ENCODE measurements around the gene MUS81.

The MUS81 gene

DNA sequence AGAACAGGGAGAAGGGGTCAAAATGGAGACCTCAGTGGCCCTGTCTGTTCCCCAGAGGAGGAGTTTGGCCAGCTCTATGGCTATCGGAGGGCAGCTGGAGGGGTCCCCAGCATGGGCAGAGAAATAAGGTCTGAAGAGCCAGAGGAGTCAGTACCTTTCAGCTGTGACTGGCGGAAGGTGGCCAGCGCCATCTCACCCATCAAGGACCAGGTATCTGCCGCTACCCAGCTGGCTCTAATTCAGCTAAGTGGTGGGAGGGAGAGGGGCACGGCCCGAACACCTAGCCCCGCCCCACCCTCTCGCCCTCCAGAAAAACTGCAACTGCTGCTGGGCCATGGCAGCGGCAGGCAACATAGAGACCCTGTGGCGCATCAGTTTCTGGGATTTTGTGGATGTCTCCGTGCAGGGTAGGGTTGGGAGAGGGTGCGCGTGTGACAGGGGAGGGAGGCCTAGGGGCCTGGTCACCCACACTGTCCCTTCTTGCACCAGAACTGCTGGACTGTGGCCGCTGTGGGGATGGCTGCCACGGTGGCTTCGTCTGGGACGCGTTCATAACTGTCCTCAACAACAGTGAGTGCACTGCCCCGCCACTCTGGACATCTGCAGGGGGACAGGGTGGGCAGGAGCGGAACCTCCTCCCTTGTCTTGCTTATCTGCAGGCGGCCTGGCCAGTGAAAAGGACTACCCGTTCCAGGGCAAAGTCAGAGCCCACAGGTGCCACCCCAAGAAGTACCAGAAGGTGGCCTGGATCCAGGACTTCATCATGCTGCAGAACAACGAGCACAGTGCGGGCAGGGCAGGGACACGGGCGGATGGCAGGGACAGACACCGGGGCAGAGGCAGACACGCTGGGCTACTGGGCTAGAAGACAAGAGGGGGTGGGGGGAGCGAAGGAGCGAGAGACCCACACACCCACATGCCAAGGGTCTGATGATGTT lies 22.2 kb downstream of the MUS81 start:
- H3K4me1 Mint-ChIP-seq (ENCODE audit: low read depth in 2 of 2), result peaks cover 60 to 62% of the 10 kb centered on the region in 2 donors
- no peaks in the 10 kb centered on the region for H3K27me3 Mint-ChIP-seq
- H3K4me3 Mint-ChIP-seq, result peak overlapping the region; percentile 53 to 88
- H3K36me3 Mint-ChIP-seq (ENCODE audit: insufficient read depth), result peaks cover 30% of the 10 kb centered on the region
- no peak for DNase-seq
- ATAC-seq (replicated peaks), result no peak
- peak overlapping the region; percentile 31 to 92 for H3K27ac Mint-ChIP-seq
- no peaks in the 10 kb centered on the region for H3K9me3 Mint-ChIP-seq

- peak overlapping the region in 1 of 2 donors; percentile 31 for H3K27ac Mint-ChIP-seq
- no peaks in the 10 kb centered on the region for H3K27me3 Mint-ChIP-seq
- DNase-seq (no peak), ATAC-seq (replicated peaks) (no peak)
- peaks cover 37% of the 10 kb centered on the region for H3K36me3 Mint-ChIP-seq (ENCODE audit: insufficient read depth)
- H3K9me3 Mint-ChIP-seq, result no peaks in the 10 kb centered on the region
- H3K4me1 Mint-ChIP-seq (ENCODE audit: low read depth in 2 of 2), result peaks cover 62 to 64% of the 10 kb centered on the region in 2 donors
- H3K4me3 Mint-ChIP-seq, result no peak overlapping the region
These were observed 23.0 kb downstream of the MUS81 start for GRCh38 chr11:65883058-65883761.

- no peak for ATAC-seq (replicated peaks)
- no peak overlapping the region for H3K4me3 Mint-ChIP-seq
- DNase-seq, result no peak
- peaks cover 41% of the 10 kb centered on the region for H3K36me3 Mint-ChIP-seq (ENCODE audit: insufficient read depth)
- no peaks in the 10 kb centered on the region for H3K9me3 Mint-ChIP-seq
- no peaks in the 10 kb centered on the region for H3K27me3 Mint-ChIP-seq
- H3K27ac Mint-ChIP-seq, result peak overlapping the region; percentile 76 to 87
- peaks cover 62 to 63% of the 10 kb centered on the region in 2 donors for H3K4me1 Mint-ChIP-seq (ENCODE audit: low read depth in 2 of 2)
These were observed 23.8 kb downstream of the MUS81 start for GRCh38 chr11:65883786-65884715.

DNA sequence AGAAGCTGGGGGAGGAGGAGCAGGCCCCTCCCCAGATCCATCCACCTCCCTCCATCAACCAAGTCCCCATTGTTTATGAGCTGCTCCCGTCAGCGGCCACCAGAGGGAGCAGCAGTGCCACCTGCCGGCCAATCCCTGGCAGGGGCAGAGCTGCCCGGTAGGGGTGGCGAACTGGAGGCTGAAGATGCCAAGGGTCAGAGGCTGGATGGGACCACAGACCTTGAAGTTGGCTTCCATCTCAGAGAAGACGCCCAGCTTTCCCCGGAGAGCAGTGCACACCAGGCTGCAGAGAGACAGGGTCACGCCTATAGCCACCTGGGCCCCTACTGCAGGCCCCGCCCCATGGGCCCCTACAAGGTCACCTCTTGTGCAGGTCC lies 24.5 kb downstream of the MUS81 start:
- Mint-ChIP-seq H3K4me3 (no peak overlapping the region), H3K27ac (peak overlapping the region; percentile 76 to 87), H3K36me3 (ENCODE audit: insufficient read depth) (peaks cover 41% of the 10 kb centered on the region), H3K27me3 (no peaks in the 10 kb centered on the region), H3K4me1 (ENCODE audit: low read depth in 2 of 2) (peaks cover 62 to 64% of the 10 kb centered on the region in 2 donors), H3K9me3 (no peaks in the 10 kb centered on the region)
- peak; percentile 75 to 80 (median 78) for DNase-seq
- ATAC-seq (replicated peaks), result peak; percentile 50

DNA sequence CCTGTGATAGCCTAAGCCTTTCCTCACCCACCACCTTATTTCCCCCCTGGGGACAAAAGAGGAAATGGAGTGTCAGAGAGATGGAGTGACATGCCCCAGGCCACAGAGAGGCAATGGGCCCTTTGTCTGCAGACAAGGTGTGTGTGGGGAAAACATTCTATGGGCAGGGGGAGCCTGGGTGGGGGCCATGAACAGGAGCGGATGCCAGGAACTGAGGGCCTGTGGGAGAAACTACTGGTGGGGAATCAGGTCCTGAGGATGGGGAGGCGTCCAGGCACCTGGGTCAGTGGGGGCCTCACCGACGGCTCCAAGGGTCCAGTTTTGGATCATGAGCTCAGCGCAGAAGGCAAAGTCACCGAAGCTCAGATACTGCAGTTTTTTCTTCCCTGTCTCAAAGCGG lies 25.0 kb downstream of the MUS81 start:
- no peak for DNase-seq
- no peaks in the 10 kb centered on the region for H3K9me3 Mint-ChIP-seq
- H3K27me3 Mint-ChIP-seq, result no peaks in the 10 kb centered on the region
- H3K36me3 Mint-ChIP-seq (ENCODE audit: insufficient read depth), result peaks cover 41% of the 10 kb centered on the region
- no peak for ATAC-seq (replicated peaks)
- peaks cover 64 to 66% of the 10 kb centered on the region in 2 donors for H3K4me1 Mint-ChIP-seq (ENCODE audit: low read depth in 2 of 2)
- H3K4me3 Mint-ChIP-seq, result no peak overlapping the region
- H3K27ac Mint-ChIP-seq, result peak overlapping the region; percentile 76 to 87

- Mint-ChIP-seq H3K4me1 (ENCODE audit: low read depth in 2 of 2) (peaks cover 58 to 60% of the 10 kb centered on the region in 2 donors), H3K36me3 (ENCODE audit: insufficient read depth) (peaks cover 37% of the 10 kb centered on the region), H3K27me3 (no peaks in the 10 kb centered on the region), H3K4me3 (no peak overlapping the region), H3K9me3 (no peaks in the 10 kb centered on the region), H3K27ac (peak overlapping the region in 1 of 2 donors; percentile 90)
- no peak for DNase-seq
- ATAC-seq (replicated peaks), result no peak
These were observed 25.7 kb downstream of the MUS81 start for GRCh38 chr11:65885808-65886536.

DNA sequence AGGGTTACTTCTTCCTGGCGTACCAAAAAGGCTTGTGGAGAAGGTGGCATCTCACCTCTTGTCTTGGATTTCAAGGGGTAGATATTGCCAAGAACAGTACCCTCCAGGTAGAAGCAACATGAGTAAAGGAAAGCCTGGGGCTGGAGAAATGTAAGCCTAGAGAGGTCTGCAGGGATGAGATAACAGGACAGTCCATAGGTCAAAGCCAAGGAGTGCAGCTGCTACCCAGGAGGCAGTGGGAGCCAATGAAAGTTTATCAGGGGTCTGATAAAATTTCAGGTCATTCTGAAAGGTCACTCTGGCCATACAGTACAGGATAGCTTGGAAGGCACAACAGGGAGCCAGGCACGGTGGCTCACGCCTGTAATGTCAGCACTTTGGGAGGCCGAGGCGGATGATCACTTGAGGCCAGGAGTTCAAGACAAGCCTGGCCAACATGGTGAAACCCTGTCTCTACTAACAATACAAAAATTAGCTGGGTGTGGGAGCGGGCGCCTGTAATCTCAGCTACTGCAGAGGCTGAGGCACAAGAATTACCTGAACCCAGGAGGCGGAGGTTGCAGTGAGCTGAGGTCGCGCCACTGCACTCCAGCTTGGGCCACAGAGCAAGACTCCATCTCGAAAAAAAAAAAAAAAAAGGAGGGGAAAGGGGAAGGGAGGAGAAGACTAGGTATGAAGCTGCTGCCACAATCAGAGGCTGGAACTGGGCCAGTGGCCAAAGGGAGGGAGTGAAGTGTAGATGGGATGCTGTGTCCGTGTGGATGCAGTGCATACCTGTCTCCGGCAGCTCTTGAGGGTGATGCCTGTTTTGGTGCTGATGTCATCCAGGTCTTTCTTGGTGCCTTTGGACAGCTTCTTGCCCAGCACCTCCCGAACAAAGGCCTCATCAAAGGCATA lies 26.8 kb downstream of the MUS81 start:
- Mint-ChIP-seq H3K27ac (peak overlapping the region; percentile 90 to 92), H3K27me3 (no peaks in the 10 kb centered on the region), H3K4me3 (peak overlapping the region; percentile 89 to 93), H3K9me3 (no peaks in the 10 kb centered on the region), H3K4me1 (ENCODE audit: low read depth in 2 of 2) (peaks cover 54 to 56% of the 10 kb centered on the region in 2 donors), H3K36me3 (ENCODE audit: insufficient read depth) (peaks cover 37% of the 10 kb centered on the region)
- ATAC-seq (replicated peaks) (no peak), DNase-seq (no peak)

DNA sequence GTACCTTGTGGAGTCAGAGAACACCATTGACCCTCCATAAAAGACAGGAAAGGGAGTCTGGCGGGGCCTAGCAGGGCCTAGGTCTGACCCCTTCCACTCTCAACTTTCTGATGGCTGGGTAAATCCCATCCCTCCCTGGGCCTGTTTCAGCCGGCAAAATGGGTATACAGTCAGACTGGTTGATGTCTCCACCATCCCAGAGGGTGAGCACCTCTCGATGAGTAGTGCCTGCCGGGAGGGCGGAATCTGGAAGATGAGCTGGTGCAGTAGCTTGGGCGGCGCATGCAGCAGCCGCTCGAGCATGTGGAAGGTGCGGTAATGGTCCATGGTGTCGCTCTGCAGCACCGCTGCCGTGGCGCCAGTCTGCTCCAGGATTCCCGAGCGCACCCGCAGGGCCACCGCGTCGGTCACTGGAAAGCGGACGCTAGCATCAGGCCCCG lies 27.5 kb downstream of the MUS81 start:
- DNase-seq (no peak), ATAC-seq (replicated peaks) (no peak)
- Mint-ChIP-seq H3K27me3 (no peaks in the 10 kb centered on the region), H3K9me3 (no peaks in the 10 kb centered on the region), H3K36me3 (ENCODE audit: insufficient read depth) (peaks cover 42% of the 10 kb centered on the region), H3K27ac (peak overlapping the region; percentile 90 to 92), H3K4me1 (ENCODE audit: low read depth in 2 of 2) (peaks cover 61 to 63% of the 10 kb centered on the region in 2 donors), H3K4me3 (peak overlapping the region; percentile 89 to 93)

- no peaks in the 10 kb centered on the region for H3K9me3 Mint-ChIP-seq
- H3K4me1 Mint-ChIP-seq (ENCODE audit: low read depth in 2 of 2), result peaks cover 62 to 64% of the 10 kb centered on the region in 2 donors
- peaks cover 41% of the 10 kb centered on the region for H3K36me3 Mint-ChIP-seq (ENCODE audit: insufficient read depth)
- DNase-seq (peak; percentile 87 to 88 (median 87)), ATAC-seq (replicated peaks) (peak; percentile 58)
- peak within 1 kb of the TSS; percentile 89 to 93 for H3K4me3 Mint-ChIP-seq
- peak within 1 kb of the TSS; percentile 90 to 92 for H3K27ac Mint-ChIP-seq
- no peaks in the 10 kb centered on the region for H3K27me3 Mint-ChIP-seq
These were observed 28.1 kb downstream of the MUS81 start, which contains the start of gene FIBP for GRCh38 chr11:65888163-65888814. TSS of gene FIBP (minus strand) at chr11:65888471. CDS start at chr11:65888418, 53 bp downstream.

GRCh38 chr11:65890324-65891218 lies 30.3 kb downstream of the MUS81 start, which contains the start of gene CCDC85B:
TSS of gene CCDC85B (plus strand) at chr11:65890673. CDS start at chr11:65890784, 111 bp downstream.
- peaks cover 35% of the 10 kb centered on the region for H3K36me3 Mint-ChIP-seq (ENCODE audit: insufficient read depth)

More at GRCh38 chr11:65890324-65891218, 30.3 kb downstream of the MUS81 start, which contains the start of gene CCDC85B:
- peaks cover 51 to 59% of the 10 kb centered on the region in 2 donors for H3K4me1 Mint-ChIP-seq (ENCODE audit: low read depth in 2 of 2)
- ATAC-seq (replicated peaks) (peak; percentile 71), DNase-seq (peak; percentile 96 to 98 (median 98))
- no peaks in the 10 kb centered on the region for H3K9me3 Mint-ChIP-seq
- peak within 1 kb of the TSS; percentile 92 to 97 for H3K27ac Mint-ChIP-seq
- no peaks in the 10 kb centered on the region for H3K27me3 Mint-ChIP-seq
- peak within 1 kb of the TSS; percentile 89 to 93 for H3K4me3 Mint-ChIP-seq

Measured in effector memory CD8-positive, alpha-beta T cell (primary cell).